Activated T-cell treated with anti-CD3 and anti-CD28 coated beads for 1 hour (primary cell): ENCODE data around the gene DMRTA2.

Experiments
- DNase-seq: peaks from one replicate; pipeline ENCODE4 v3.0.0-alpha.2; 2020; ENCODE audit warnings: low read depth

The DMRTA2 gene

GRCh38 chr1:50373532-50373931, 49.7 kb downstream of the DMRTA2 start:
- no peak for DNase-seq

GRCh38 chr1:50371749-50372148, 51.5 kb downstream of the DMRTA2 start:
- no peak for DNase-seq

DNA sequence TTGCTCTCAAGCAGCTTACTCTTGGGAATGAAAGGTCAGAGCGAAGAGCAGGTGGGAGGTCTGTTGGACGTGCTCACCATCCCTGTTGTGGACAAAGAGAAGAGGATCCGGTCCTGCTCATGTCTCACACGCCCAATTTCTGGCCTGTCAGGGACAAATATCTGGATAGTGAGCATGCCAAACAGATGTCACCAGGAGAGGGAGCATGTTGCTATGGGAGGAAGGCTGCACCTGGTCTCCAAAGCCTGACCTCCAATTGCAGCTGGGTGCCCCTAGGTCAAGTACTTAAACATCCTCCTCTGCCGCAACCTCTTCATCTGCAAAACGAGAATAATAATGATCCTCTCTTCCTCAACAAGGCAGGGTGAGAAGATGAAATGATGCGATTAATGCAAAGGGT, 53.4 kb downstream of the DMRTA2 start:
- no peak for DNase-seq

DNA sequence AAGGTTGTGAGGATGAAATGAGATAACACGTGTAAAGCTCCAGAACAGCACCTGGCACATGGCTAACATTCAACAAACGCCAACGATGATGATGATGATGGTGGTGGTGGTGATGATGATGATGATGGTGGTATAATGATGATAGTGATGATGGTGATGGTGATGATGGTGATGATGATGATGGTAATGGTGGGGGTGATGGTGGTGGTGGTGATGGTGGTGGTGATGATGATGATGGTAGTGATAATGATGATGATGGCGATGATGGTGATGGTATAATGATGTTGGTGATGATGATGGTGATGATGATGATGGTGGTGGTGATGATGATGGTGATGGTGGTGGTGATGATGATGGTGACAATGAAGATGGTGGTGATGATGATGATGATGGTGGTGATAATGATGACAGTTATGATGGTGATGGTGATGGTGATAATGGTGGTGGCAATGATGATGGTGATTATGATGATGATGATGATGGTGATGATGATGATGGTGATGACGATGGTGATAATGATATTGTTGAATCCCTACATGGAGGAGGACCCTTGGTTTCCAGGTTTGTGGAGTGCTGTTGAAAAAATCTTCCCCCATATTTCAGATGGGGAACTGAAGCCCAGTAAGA, 54.1 kb downstream of the DMRTA2 start:
- DNase-seq: no peak

GRCh38 chr1:50368179-50369007, 54.9 kb downstream of the DMRTA2 start:
- no peak for DNase-seq
